HPDE6-E6E7 (cell line): Measurements from ENCODE around the gene TFIP11.

ENCODE experiments used
- DNase-seq: peaks from one replicate; pipeline ENCODE4 v3.0.0; 2011; ENCODE audit warnings: missing footprints; ENCODE audit errors: extremely low spot score

The TFIP11 gene

GRCh38 chr22:26508148-26508547 is 4.1 kb downstream of the TFIP11 start:
- DNase-seq, result no peak

GRCh38 chr22:26503758-26504157 is 8.5 kb downstream of the TFIP11 start:
- no peak for DNase-seq

GRCh38 chr22:26502688-26503561 is 9.3 kb downstream of the TFIP11 start:
- DNase-seq, result no peak

GRCh38 chr22:26501996-26502395 is 10.3 kb downstream of the TFIP11 start:
- no peak for DNase-seq

- DNase-seq, result no peak
Measured at GRCh38 chr22:26499188-26499703, 13.0 kb downstream of the TFIP11 start.

GRCh38 chr22:26496456-26496855 is 15.8 kb downstream of the TFIP11 start:
- DNase-seq, result no peak

GRCh38 chr22:26494506-26494905 is 17.8 kb downstream of the TFIP11 start:
- no peak for DNase-seq

GRCh38 chr22:26492220-26492619 is 20.1 kb downstream of the TFIP11 start:
- DNase-seq, result no peak

- no peak for DNase-seq
Measured at GRCh38 chr22:26489447-26490036, 22.7 kb downstream of the TFIP11 start.

GRCh38 chr22:26487996-26488395 is 24.3 kb downstream of the TFIP11 start:
- DNase-seq, result no peak

GRCh38 chr22:26486394-26486793 is 25.9 kb downstream of the TFIP11 start:
- DNase-seq, result no peak

- no peak for DNase-seq
Measured at GRCh38 chr22:26485806-26486390, 26.4 kb downstream of the TFIP11 start.

- no peak for DNase-seq
Measured at GRCh38 chr22:26485013-26485412, 27.3 kb downstream of the TFIP11 start.

- no peak for DNase-seq
Measured at GRCh38 chr22:26484360-26484706, 27.9 kb downstream of the TFIP11 start.

GRCh38 chr22:26483439-26484359 is 28.6 kb downstream of the TFIP11 start, which contains the start of the genes HPS4 and SRRD:
HPS4 (minus strand) TSS chr22:26483783; CDS start chr22:26481762, 2,021 bp downstream.
SRRD (plus strand) TSS chr22:26483877; CDS start chr22:26483891, 14 bp downstream.
- peak; percentile 83 for DNase-seq

GRCh38 chr22:26483043-26483438 is 29.2 kb downstream of the TFIP11 start:
- no peak for DNase-seq

- DNase-seq, result no peak
Measured at GRCh38 chr22:26482161-26482560, 30.1 kb downstream of the TFIP11 start.

- no peak for DNase-seq
Measured at GRCh38 chr22:26481694-26482093, 30.6 kb downstream of the TFIP11 start.

GRCh38 chr22:26481112-26481693 is 31.1 kb downstream of the TFIP11 start:
- DNase-seq, result no peak

- DNase-seq, result no peak
Measured at GRCh38 chr22:26480611-26480932, 31.7 kb downstream of the TFIP11 start.
